C4-2B (cell line): ENCODE measurements around the gene ZNF516.

Source experiments
- H3K27ac ChIP-seq: fragments of 450-650 bp; 2 replicates; pipeline ENCODE4 v1.5.1; 2017
- ZFX ChIP-seq: fragments of 450-650 bp; IDR thresholded peaks from 2 replicates; pipeline ENCODE4 v1.6.1; 2017
- TF ChIP-seq, protein P1 (sequence below): fragments of 450-650 bp; conservative IDR thresholded peaks from 2 replicates; pipeline ENCODE4 v1.5.1; 2017; ENCODE audit warnings: mild to moderate bottlenecking

The ZNF516 gene

DNA sequence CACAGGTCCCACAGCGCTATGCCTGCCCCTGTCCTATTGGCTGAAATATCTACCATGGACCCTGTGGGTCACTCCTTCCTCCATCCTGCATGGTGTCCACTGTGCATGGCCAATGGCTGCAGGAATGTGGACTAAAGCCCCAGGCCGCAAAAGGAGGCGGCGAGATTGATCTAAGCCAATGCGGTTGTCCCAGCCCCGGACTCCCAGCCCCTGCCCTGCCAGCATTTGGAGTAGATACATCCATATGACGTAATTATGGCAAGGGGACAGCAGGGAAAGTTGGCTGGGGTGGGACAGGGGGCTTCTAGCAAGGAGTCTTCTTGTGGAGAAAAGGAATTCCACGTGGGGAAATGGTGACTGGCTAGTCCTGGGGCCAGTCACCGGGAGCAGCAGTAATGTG, 11.4 kb upstream of the ZNF516 start:
- TF ChIP-seq ZFX: no peak
- TF ChIP-seq, protein P1, sequence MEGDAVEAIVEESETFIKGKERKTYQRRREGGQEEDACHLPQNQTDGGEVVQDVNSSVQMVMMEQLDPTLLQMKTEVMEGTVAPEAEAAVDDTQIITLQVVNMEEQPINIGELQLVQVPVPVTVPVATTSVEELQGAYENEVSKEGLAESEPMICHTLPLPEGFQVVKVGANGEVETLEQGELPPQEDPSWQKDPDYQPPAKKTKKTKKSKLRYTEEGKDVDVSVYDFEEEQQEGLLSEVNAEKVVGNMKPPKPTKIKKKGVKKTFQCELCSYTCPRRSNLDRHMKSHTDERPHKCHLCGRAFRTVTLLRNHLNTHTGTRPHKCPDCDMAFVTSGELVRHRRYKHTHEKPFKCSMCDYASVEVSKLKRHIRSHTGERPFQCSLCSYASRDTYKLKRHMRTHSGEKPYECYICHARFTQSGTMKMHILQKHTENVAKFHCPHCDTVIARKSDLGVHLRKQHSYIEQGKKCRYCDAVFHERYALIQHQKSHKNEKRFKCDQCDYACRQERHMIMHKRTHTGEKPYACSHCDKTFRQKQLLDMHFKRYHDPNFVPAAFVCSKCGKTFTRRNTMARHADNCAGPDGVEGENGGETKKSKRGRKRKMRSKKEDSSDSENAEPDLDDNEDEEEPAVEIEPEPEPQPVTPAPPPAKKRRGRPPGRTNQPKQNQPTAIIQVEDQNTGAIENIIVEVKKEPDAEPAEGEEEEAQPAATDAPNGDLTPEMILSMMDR: no peak

DNA sequence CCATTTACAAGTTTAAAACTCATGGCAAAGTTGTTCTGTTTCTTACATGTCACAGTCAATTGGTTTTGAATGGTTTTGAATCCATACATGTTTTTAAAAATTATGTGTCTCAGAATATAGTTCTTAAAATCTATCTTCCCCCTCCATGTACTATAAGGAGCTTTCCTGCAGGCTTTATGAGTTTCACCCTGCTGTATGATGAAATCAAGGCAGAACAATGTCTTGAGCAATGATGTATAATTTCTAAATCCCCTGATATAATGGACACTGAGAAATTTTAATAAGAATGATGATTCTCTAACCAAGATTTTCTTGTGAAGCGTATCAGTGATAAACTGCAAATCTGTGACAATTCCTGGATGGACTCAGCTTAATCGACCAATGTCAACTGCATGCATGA, 10.6 kb upstream of the ZNF516 start:
- TF ChIP-seq, protein P1: no peak
- TF ChIP-seq ZFX: no peak
- H3K27ac ChIP-seq: no peak overlapping the region

More for the DNA sequence above, 11.4 kb upstream of the ZNF516 start:
- H3K27ac ChIP-seq: no peak overlapping the region

DNA sequence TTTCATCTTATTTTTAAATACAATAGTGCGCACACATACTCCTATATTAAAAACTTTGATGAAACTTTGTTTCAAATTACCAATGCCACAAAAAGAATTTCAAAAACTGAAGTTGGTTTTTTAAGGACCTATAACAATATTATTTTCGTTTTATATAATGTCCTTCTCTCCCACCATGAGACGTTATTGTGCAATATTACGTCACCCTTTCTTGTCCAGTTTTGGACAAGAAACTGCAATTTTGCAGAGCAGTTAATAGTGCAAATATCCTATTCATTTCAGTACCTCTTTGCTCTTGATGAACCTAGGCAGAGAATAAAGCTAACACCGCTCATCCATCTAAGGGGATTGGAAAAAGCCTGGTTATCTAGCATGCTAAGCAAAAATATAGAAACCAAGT, 9.7 kb upstream of the ZNF516 start:
- TF ChIP-seq, protein P1: no peak
- no peak overlapping the region for H3K27ac ChIP-seq

DNA sequence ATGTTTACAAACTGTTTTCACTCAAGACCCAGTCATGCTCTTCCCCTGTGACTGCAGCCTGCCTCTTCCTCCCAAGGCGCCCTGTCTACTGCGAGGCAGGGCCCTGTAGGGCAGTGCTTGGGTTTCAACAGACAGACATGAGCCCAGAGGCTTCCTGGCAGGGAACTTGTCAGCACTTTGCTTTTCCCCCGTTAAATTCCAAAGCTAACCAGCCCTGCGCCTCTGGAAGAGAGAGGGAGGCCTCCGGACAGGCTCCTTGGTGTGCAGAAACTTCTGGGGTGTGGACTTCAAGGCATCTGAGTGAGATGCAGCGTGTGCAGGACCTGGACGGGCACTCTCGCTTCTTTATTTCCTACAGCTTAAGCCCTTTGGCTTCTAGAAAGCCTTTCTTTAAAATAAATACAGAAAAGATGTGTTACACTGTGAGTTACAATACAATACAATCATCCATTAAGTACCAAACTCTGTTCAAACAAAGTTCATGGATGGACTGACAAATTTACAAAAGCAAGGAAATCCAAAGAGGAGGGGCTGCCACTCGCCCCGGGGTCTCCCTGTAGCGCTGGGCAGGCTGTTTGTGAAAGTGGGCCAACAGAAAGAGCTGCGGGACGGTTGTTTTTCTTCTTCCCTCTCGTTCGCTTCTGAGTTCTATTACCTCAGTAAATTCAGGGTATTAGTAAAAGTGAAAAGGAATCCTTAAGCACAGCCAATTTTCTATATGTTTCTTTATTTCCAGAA, 8.8 kb upstream of the ZNF516 start:
- no peak overlapping the region for H3K27ac ChIP-seq
- TF ChIP-seq, protein P1: no peak
- no peak for TF ChIP-seq ZFX

DNA sequence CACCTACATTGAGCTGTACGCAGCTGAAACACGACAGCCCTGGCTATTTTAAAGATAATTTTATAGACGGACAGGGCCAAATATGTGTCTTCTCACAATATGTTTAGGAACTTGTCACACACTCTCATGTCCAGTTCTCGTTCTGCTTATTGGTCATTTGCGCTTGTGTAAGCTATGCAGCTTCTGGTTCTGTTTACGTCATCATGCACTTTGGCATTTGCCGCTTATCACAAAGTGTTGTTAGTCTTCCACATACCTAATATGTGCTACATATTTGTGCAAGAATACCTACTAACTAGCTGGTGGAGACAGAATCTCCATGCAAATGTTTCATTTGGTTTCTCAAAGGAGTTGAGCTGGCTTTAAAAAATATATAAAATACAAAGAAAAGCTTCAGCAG, 7.5 kb upstream of the ZNF516 start:
- H3K27ac ChIP-seq: no peak overlapping the region
- TF ChIP-seq ZFX: no peak
- TF ChIP-seq, protein P1: no peak

DNA sequence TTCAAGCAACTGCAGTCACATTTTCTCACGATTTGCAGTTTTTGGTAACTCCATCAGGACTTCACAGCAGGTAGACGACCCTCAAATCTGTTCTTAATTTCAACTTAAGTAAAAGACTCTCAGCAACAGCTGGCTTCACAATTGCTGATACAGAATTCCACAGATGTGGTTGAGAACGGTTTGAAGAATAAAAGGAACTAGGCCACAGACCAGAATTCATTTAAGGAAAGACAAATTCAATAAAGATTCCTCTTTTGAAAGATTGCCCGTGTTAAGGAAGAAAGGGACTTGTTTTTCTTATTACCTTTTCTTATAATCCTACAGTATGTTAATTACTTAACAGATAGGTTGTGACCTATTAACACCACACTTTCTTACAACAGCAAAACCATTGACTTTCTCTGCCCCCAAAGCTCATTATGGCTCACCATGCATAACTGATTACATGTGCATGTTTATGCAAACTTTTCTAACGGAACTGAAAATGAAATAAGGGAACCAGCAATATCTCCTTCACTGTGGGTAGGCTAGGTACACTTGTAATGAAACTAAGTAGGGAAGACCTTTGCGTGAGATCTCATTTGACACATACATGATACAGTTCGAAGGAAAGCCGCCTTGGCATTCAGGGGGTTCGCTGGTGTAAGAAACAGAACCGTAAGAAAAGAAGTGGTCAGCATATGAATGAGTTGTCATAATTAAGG, 4.7 kb upstream of the ZNF516 start:
- TF ChIP-seq, protein P1: no peak
- TF ChIP-seq ZFX: no peak
- no peak overlapping the region for H3K27ac ChIP-seq

DNA sequence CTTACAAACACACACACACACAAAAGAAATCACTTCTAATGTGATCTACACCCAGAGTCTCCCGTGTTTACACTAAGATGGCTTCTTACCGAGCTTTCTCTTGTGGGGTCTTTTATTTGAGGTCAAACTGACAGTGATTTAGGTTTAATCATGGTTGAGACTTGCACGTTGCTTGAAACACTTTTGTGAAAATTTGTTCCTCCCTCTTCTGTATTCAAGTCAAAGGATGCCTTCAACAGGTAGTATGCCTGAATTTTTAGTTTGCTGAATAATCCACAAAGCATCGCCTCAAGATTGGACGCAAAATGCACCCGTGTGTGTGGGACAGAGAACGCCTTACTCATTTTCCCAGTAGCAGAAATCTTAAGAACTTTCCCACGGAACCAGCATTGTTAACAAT, 4.0 kb upstream of the ZNF516 start:
- no peak overlapping the region for H3K27ac ChIP-seq
- TF ChIP-seq, protein P1: no peak
- TF ChIP-seq ZFX: no peak
